ENCODE data around the gene GRAMD4. TPM values are rescaled to one million over a fixed set of nuclear protein-coding genes. Genes with fewer than 3 reads are reported as not detected.

GRAMD4 gene
- total RNA-seq, 1 experiment from 2014 or later, result 8.3 TPM

DNA sequence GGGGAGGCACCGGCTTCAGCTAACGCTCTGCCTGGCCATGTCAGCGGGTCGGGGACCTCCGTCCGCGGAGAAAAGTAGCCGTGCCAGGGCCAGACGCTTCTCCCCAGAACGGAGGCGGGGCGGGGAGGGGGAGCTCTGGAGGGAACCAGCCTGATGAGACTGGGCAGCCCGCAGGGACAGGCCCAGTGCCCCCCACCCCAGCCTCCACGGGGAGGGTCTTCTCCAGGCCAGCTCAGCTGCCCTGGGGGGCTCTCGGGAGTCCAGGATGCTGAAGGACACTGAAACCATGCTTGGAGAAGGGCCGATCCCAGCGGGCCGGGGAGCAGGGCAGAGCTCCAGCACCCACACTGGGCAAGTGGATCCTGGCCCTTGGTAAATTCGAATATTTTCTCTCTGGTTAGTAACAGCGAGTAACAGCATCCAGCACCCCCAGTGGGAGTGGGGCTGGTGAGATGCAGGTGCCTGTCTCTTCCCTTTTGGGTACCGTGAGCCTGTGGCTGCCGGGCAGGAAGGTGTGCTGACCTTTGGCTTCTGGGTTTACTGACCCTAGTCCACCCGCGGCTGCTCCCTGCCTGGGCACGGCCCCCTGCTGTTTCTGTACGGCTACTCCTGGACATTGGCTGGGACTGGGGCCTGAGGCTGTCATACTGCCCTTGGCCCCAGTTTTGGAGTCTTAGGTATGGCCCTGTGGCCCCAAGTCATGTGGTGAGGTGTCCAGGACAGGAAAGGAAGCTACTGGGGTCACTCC lies 35.8 kb downstream of the GRAMD4 start:
- no peak for DNase-seq (ENCODE audit: low read depth)

DNA sequence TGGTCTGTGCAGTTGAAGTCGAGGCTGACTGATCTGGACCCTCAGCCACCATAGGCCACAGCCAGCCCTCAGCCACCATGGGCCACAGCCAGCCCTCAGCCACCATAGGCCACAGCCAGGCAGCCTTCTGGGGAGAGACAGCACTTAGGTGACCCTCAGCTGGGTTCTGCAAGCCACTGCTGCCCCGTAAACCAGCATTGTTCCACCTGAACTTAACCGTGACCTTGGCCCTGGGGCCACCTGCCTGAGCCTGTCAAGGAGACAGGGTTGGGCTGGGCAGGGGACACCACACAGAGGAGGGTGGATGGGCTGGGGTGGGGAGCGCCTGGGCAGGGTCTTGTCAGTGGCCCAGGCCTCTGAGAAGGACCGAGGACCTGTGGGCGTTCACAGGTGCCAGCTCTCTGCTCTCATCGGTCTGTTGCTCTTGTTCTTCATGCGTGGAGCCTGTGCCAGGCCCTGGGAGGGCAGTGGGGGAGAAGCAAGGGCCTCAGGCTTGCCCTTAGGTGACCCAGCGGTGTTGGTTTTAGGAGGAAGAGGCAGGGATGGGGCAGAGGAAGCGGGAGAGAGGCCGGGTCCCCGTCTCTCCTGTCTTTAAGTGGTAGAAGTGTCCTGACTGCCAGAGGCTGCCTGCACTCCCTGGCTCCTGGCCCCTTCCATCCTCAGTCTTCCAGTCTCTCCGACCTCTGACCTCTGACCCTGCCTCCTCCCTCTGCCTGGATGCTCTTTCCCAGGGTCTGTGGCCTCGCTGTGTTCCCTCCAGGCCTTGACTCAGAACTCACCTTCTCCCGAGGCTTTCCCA lies 36.9 kb downstream of the GRAMD4 start:
- no peak for DNase-seq (ENCODE audit: low read depth)

DNA sequence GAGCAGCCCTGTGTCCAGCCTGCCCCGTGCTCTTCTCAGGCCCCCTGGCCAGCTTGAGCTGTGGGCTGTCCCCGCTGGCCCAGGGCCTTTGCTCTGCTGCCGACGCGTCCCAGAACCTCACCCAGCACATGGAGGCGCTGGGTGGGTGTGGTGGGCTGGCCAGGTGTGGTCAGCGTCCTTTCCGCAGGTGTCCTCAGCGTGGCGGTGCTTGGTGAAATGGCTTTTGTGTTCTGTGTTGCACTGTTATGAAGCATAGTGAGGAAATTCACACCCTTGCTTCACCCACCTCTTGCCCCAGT lies 37.4 kb downstream of the GRAMD4 start:
- DNase-seq (ENCODE audit: low read depth), result no peak

DNA sequence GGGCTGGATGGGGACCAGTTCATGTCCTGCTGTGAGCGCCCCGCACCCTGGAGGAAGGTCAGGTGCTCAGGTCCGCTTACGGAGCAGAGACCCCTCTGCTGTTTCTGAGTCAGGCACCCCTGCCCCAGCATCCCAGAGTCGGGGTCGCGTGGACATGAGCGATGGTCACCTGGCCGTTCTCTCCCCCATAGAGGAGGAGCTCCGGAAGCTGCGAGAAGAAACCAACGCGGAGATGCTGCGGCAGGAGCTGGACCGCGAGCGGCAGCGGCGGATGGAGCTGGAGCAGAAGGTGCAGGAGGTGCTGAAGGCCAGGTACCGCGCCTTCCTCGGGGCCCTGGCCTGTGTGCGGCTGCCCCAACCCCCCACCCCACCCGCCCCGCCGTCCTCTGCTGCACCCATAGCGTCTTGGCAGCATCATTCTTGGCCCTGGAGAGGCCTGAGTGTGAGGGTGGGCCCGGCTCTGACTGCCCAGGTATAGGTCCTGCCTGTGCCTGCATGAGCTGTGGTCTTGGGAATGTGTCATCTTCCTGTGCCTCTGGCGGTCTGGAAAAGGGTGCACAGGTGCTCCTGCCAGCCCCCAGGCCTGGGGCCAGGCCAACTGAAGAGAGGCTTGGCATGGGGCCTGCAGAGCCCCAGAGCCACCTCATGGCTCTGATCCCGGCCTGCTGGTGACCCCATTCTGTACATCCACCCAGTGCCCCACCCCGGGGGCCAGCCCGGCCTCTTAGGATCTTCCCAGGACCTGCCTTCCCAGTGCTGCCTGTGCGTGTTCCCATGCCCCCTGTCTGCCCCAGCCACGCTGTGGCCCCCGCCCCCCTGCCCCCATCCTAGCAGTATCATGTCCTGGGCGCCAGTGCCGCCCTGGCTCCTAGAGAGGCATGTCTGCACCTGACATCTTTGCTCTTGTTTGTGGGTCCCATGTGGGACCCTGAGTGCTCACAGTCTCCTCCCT lies 38.1 kb downstream of the GRAMD4 start:
- no peak for DNase-seq (ENCODE audit: low read depth)

DNA sequence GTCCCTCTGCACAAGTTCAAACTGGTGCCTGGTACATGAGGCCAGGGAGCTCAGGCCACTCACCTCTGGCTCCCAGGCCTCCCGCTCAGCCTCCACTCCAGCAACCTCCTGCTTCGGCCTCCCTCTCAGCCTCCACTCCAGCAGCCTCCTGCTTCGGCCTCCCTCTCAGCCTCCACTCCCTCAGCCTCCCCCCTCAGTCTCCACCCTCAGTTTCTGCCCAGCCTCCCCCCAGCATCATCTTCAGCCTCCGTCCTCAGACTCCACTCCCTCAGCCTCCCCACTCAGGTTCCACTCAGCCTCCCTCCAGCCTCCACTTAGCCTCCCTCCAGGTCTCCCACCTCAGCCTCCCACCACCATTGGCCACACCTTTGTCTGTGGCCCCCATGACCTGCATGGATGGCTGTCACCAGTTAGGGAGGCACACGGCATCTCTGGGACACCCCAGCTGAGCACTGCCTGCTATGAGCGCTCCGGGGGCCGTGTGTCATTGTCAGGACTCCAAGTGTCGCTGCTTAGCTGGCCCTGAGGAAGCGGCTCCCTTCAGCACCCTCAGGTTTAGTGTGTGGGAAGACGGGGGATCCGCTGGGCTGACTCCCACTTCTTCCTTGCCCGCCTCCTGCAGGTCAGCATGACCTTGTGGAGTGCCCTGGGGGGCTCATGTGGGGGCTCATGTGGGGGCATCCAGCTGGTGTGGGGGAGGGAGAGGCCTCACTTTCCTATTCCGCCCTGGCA lies 39.0 kb downstream of the GRAMD4 start:
- DNase-seq (ENCODE audit: low read depth), result no peak

DNA sequence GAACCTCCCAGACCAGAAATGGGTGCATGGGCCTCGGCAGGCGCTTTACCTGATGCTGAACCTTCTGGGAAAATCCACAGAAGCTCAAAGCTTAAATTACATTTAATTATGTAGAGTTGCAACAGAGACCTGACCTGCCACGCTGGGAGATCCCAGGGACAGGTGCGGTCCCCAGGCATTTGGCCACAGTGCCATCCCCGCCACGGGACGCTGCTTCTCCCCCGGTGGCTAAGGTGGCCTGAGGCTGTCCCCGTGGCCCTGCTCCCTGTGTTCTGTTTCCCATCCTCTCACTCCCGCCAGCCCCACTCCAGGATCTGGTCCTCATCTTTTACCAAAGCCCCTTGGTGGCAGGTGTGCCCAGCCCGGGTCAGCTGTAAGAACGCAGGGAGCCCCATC lies 39.6 kb downstream of the GRAMD4 start:
- no peak for DNase-seq (ENCODE audit: low read depth)

DNA sequence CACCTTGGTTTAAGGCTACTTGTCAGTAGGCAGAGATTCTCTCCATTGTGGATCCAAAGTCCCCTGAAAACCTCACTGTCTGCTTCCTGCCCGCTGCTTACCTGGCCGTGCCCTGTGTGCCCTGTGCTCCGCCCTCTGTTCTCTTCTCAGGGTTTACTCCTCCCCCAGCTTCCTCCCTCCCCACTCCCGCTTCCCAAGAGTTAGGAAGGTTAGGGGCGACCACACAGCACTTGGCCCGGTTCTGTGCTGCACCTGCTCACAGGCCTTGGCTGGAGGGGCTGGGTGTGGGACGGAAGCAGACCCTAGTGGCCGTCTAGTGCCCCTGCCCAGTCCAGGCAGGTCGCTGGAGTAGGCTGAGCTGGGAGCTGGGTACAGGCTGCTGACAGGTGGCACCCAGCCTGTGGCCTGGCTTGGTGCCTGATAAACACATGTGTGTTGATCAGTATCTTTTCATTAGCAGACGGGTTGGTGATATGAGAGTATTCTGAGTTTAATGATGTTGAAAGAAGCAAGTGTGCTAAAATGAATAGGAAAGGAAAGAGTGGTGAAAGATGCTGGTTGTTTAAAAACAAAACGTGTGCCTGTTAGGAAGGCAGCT lies 40.5 kb downstream of the GRAMD4 start:
- DNase-seq (ENCODE audit: low read depth), result no peak

DNA sequence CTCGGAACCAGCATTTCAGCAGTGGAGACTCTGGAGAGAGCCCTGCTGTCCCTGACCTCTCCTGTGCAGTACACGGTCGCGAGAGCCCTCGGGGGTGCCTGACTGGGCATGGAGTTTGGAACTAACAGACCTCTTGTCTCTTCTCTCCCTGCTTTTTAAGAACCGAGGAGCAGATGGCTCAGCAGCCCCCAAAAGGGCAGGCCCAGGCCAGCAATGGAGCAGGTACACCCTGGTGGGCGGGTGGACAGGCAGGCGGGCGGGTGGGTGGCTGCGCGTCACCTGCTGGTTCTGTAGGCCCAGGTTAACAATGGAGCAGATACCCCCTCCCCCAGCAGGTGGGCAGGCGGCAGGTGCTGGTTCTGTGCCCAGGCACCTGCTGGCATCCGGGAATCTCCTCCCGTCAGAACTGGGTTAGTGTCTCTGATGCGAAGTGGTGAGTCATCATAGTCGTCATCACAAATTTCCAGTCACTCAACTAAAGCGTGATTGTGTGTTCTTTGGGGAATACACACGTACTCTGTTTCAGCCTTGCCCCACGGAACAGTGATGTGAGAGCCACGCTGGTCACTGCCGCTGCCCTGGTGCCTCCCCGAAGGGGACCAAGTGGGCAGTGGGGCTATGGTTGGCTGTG lies 41.1 kb downstream of the GRAMD4 start:
- DNase-seq (ENCODE audit: low read depth), result peak; percentile 52

DNA sequence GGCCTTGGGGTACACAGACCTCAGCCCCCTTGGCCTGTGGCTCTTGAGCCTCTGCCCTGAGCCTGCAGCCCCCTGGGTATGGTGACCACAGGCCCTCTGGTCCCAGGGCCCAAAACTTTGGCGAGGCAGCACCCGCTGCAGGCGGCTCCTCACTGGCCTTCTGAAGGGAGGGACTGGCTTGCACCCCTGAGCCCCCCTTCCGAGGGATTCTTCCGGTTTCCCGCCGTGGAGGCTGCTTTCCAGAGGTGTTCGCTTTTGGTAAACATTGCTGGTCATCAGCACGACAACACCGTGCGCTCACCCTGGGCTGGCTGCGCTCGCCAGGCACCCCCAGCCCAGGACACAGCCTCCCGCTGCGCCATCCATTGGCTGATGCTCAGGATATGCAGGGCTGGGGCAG lies 42.0 kb downstream of the GRAMD4 start:
- no peak for DNase-seq (ENCODE audit: low read depth)

DNA sequence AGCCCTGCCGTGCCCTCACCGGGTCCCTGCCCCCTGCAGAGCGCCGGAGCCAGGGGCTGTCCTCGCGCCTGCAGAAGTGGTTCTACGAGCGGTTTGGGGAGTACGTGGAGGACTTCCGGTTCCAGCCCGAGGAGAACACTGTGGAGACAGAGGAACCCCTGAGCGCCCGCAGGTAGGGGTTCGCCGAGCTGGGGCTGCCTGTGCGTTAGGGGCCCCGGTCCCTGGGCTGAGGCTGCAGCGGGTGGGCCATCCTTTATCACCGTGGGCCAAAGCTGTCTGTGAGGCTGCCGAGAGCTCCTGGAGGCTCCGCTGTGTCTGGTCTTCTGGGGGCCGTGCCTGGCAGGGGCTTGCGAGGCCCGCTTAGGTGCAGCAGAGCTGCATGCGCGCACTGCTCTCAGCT lies 42.8 kb downstream of the GRAMD4 start:
- no peak for DNase-seq (ENCODE audit: low read depth)

DNA sequence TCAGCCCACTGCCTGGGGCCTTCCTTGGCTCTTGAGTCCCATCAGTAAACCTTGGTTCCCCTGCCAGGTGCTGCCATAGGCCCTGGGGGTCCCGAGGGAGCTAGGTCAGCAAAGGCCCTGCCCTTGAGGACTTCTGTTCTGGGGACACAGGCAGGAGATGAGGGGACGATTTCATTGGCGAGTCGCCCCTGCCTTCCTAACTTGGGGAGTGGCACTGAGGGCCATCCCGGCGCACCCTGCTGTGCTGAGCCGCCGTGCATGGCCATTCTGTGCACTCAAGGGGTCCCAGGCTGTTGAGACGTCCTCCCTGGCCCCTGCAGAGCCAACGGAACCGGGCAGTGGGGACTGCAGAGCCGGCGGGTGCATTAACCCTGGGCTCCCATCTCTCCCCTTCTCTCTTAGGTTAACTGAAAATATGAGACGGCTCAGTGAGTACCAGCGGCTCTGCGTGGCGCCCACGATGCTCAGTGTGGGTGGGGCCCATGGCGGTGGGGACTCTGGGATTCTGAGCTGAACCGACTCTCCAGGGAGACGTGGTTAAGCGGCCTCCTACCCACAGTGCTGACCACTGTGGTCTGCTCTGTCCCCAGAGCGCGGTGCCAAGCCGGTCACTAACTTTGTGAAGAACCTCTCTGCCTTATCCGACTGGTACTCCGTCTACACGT lies 43.4 kb downstream of the GRAMD4 start:
- DNase-seq (ENCODE audit: low read depth), result no peak

DNA sequence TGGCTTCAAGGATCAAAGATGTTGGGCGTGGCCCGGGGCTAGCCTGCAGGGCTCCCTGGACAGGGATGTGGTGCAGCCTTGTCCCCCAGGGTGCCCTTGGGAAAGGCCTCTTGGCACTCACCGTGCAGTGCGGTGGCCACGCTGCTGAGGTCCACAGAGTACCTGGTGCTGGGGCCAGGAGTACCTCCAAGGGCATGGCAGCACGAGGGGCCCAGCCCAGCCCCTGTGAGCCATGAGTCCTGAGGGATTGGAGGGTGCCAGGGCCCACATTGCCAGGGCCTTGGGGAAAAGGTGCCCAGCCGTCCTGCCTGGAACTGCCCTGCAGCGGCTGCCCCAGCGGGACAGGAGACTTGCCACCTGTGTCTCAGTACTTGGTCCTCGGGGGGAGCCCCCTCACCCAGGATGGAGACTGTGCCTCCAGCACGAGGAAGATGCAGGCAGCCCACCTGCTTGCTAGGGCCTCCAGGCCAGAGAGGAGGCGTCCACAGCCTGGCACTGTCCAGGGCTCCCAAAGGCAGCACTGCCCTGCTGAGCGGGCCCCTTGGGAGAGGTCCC lies 44.2 kb downstream of the GRAMD4 start:
- DNase-seq (ENCODE audit: low read depth), result no peak

DNA sequence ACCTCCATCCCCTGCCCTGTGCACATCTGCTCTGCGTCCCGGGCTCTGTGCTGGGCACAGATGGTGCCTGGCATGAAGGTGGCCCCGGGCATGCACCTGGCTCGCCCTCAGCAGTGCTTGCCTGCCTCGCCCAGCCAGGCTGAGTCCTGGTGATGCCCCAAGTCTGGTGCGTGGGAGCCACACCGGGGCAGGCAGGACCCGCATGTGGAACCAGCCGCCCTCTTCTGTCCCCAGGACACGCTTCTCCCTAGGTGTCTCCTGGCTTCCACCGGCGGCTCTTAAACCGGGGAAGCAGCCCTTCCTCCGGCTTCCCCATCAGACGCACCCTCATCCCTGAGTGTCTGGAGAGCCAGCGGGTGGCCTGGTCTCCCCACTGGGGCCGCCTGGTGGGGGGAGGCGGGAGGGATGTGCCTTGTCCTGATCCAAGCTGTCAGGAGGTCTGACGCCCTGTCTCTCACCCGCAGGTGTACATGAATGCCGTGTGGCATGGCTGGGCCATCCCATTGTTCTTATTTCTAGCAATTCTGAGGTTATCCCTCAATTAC lies 45.0 kb downstream of the GRAMD4 start:
- no peak for DNase-seq (ENCODE audit: low read depth)

DNA sequence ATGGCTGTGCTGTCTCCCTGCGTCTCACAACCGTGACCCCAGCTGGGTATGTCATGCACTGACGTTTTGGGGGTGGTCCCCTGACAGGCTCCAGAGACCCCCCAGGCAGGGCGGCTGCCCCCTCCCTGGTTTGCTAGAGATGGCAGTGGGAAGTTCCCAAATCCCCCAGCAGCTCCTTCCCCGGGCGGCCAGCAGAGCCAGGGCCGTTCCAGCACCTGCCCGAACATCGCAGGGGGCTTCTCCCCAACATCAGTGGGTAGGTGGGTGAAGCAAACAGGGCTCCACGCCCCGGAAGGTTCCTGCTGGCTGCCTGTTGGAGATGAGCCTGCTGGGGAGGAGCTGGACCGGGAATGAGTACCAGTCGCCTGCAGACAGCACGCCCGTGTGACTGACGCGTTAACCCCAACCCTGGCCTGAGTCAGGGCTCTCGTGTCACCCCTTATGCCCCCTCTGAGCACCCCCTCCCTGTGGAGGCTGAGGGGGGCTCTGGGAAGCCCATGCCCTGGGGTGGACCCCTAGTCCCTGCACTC lies 45.6 kb downstream of the GRAMD4 start:
- no peak for DNase-seq (ENCODE audit: low read depth)

DNA sequence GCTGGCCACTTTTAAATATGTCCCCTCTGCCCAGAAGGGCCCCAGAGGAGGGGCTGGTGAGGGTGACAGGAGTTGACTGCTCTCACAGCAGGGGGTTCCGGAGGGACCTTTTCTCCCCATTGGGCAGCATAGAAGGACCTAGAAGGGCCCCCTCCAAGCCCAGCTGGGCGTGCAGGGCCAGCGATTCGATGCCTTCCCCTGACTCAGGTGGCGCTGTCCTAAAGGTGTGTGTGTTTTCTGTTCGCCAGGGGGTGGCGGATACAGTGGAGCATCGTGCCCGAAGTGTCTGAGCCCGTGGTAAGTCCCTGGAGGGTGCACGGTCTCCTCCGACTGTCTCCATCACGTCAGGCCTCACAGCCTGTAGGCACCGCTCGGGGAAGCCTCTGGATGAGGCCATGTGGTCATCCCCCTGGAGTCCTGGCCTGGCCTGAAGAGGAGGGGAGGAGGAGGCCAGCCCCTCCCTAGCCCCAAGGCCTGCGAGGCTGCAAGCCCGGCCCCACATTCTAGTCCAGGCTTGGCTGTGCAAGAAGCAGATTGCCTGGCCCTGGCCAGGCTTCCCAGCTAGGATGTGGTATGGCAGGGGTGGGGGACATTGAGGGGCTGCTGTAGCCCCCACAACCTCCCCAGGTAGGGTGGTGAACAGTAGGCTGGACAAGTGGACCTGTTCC lies 46.5 kb downstream of the GRAMD4 start:
- DNase-seq (ENCODE audit: low read depth), result no peak

DNA sequence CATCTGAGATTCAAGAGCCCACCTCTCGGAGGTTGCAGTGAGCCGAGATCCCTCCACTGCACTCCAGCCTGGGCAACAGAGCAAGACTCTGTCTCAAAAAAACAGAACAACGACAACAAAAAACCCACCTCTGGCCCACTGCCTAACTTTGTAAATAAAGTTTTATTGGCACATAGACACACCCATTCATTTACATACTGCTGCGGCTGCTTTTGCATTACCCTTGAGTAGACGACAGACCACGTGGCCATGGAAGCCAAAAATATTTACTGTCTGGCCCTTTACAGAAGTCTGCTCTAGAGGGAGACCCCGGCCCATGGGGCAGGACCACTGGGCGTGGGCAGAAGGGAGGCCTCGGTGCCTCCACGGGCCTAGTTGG lies 47.0 kb downstream of the GRAMD4 start:
- DNase-seq (ENCODE audit: low read depth), result no peak

DNA sequence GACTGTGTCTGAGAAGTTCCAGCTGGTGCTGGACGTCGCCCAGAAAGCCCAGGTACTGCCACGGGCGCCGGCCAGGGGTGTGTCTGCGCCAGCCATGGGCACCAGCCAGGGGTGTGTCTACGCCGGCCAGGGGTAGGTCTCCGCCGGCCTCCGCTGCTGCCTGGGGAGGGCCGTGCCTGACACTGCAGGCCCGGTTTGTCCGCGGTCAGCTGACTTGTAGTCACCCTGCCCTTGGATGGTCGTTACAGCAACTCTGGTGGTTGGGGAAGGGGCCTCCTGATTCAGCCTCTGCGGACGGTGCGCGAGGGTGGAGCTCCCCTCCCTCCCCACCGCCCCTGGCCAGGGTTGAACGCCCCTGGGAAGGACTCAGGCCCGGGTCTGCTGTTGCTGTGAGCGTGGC lies 47.9 kb downstream of the GRAMD4 start:
- DNase-seq (ENCODE audit: low read depth), result no peak

DNA sequence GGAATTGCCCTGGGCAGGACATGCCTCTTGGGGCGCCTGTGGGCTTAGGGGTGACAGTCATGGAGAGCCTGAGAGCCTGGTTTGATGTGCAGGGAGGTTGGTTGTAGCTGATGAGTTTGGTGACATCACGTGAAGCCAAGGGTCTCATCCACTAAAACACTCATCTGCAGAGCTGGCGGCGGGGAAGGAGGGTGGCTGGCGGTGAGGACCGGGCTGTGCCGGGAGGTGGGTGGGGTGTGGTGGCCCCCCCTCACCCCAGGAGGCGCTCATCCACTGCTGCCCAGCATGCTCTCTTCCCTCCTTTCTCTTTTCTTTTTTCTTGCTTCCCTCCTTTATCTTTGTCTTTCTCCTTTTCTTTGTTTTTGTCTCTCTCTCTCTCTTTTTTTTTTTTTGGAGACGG lies 49.0 kb downstream of the GRAMD4 start:
- DNase-seq (ENCODE audit: low read depth), result no peak

Data from Daoy (cell line).